GM12873 (cell line): Measurements from ENCODE around the gene SFT2D3.
A peak's percentile ranks its signal among the peaks of the same experiment; 100 is the strongest.

ENCODE experiments used
- CTCF ChIP-seq: IDR thresholded peaks from 2 replicates; pipeline ENCODE4 v1.5.1; 2012; ENCODE audit warnings: low read depth, mild to moderate bottlenecking, moderate library complexity, low read length, control low read depth; ENCODE audit not compliant: insufficient read depth; ENCODE audit errors: missing control alignments

The SFT2D3 gene

GRCh38 chr2:127688405-127688804 is 12.9 kb upstream of the SFT2D3 start:
- no peak for TF ChIP-seq CTCF

- no peak for TF ChIP-seq CTCF
Measured at GRCh38 chr2:127690696-127691095, 10.6 kb upstream of the SFT2D3 start.

DNA sequence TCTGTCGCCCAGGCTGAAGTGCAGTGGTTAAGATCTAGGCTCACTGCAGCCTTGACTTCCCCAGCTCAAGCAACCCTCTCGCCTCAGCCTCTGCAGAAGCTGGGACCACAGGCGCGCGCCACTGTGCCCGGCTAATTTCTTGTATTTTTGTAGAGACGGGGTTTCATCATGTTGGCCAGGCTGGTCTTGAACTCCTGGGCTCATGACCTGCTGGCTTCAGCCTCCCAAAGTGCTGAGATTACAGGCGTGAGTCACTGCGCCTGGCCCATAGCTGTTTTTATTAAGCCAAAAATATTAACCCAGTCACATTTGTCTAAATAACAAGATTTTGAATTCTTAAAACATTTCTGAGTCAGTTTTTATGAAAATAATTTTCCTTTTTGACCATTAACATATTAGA is 6.3 kb upstream of the SFT2D3 start:
- no peak for TF ChIP-seq CTCF

GRCh38 chr2:127695491-127696472 is 5.5 kb upstream of the SFT2D3 start:
- peak; percentile 38 for TF ChIP-seq CTCF

DNA sequence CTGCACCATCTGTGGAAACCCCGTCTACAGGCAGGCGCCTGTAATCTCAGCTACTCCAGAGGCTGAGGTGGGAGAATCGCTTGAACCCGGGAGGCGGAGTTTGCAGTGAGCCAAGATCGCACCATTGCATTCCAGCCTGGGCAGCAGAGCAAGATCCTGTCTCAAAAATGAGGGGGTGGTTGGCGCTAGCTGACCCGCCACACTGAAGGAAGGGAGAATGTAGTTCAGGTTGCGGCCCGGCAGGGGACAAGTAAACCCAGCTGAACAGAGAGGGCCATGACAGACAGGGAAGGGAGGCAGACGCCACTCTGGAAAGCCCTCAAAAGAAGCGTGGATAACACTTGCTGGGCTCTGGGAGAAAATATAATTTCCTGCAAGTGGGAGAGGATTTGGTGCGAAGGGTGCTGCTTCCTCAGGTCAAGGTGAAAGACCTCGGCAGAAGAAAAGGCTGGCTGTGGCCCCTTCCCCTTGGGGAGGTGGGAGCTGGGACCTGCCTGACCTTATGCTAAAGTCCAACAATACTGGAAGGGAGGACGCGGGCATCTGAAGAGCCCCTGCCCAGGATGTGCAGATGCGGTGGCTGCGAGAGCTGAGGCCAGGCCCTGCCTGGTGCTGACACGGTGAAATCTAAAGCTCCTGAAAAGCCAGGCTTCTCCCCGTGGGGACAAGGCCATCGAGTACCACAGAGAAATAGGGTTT is 3.7 kb upstream of the SFT2D3 start:
- no peak for TF ChIP-seq CTCF

DNA sequence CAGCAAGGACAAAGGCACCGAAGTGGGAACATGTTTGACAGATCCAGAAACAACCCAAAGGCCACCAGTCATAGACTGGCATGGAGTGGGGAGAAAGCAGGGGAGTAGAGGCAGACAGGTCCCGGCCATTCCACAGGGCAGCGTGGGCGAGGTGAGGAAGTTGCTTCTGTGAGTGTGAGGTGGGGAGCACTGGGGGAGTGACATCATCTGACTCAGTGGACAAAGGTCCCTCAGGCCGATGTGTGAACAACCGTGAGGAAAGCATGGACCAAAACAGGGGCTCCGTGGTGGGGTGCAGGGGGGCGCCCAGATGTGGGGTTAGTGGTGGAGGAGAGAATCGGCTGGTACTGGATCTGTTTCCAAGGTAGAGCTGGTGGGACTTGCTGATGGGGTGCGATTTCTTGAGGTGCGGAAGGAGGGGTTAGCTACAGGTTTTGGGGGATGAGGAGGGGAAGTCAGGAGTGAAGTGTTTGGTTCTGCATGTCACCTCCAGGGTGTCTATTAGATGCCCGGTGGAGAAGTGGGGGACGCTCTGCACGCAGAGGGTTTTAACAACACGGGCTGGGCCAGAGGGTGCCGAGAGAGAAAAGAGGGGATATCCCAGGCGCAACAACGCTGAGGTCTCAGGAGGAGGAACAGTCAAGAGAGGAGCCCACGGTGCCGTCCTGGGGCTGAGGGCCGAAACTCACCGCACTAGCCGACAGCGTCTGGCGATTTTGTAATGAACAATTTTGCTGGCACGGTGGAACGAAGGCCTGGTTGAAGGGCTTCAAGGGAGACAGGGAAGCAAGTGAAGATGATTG is 2.5 kb upstream of the SFT2D3 start:
- TF ChIP-seq CTCF = no peak
